ENCODE data around the gene SNAPC1.

Gene SNAPC1

GRCh38 chr14:61720741-61721140 lies 41.5 kb upstream of the SNAPC1 start:
- no peak for FAIRE-seq
- DNase-seq (ENCODE audit: insufficient read length, low spot score), result no peak
- TF ChIP-seq, protein P1, sequence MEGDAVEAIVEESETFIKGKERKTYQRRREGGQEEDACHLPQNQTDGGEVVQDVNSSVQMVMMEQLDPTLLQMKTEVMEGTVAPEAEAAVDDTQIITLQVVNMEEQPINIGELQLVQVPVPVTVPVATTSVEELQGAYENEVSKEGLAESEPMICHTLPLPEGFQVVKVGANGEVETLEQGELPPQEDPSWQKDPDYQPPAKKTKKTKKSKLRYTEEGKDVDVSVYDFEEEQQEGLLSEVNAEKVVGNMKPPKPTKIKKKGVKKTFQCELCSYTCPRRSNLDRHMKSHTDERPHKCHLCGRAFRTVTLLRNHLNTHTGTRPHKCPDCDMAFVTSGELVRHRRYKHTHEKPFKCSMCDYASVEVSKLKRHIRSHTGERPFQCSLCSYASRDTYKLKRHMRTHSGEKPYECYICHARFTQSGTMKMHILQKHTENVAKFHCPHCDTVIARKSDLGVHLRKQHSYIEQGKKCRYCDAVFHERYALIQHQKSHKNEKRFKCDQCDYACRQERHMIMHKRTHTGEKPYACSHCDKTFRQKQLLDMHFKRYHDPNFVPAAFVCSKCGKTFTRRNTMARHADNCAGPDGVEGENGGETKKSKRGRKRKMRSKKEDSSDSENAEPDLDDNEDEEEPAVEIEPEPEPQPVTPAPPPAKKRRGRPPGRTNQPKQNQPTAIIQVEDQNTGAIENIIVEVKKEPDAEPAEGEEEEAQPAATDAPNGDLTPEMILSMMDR (IDR thresholded peaks at IDR 0.05; ENCODE audit: insufficient read depth, missing control alignments), result no peak

- FAIRE-seq, result no peak
- TF ChIP-seq, protein P1 (IDR thresholded peaks at IDR 0.05; ENCODE audit: insufficient read depth, missing control alignments), result no peak
- no peak for DNase-seq (ENCODE audit: insufficient read length, low spot score)
Observed at GRCh38 chr14:61724133-61724532, 38.1 kb upstream of the SNAPC1 start.

- TF ChIP-seq, protein P1 (IDR thresholded peaks at IDR 0.05; ENCODE audit: insufficient read depth, missing control alignments), result no peak
- no peak for FAIRE-seq
Observed at GRCh38 chr14:61726778-61727658, 35.2 kb upstream of the SNAPC1 start.

DNA sequence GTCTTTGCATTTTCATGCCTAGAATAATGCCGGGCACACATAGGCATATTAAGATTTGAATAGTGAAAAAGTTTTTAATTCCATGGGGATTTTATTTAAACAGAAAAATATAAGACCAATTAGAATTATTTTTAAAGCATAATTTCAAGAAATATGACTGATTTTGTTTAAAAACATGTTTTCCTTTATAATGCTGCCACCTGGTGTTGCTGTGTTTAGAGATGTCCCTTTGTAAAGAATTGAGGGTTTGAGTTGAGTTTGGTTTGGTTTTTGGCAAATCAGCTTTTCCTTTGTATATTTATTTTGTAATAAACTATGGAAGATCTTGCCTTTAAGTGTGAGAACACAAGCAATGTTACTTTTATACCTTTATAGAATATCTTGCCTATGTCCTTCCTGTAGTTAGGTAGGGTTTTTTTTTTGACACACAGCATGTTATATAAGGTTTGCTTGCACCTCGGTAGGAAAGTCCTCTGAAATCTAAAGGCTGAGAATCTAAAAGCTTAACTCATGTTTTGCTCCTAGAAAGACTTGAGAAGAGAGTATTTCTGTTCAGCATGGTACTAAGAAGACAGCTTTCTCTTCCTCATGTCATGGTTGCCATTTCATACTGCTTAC lies 31.4 kb upstream of the SNAPC1 start:
- FAIRE-seq, result peak; percentile 38
- DNase-seq (ENCODE audit: insufficient read length, low spot score), result no peak
- TF ChIP-seq, protein P1 (IDR thresholded peaks at IDR 0.05; ENCODE audit: insufficient read depth, missing control alignments), result peak; percentile 45

More at GRCh38 chr14:61726778-61727658, 35.2 kb upstream of the SNAPC1 start:
- no peak for DNase-seq (ENCODE audit: insufficient read length, low spot score)

GRCh38 chr14:61733972-61734371 lies 28.2 kb upstream of the SNAPC1 start:
- no peak for FAIRE-seq
- TF ChIP-seq, protein P1 (IDR thresholded peaks at IDR 0.05; ENCODE audit: insufficient read depth, missing control alignments), result no peak
- DNase-seq (ENCODE audit: insufficient read length, low spot score), result no peak

DNA sequence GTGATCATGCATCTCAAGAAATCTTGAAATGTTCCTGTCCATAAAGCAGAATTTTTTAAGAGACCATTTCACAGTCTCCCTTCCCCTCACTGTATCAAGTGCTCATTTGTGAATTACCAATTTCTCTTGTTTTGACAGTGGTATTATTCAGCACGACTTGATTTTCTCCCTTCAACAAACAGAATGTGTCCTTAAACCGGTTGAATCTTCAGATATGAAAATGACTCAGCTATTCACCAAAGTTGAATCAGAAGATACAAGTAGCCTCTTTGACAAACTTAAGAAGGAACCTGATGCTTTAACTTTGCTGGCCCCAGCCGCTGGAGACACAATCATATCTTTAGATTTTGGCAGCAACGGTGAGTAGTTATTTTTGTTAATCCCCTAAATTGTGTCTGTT lies 25.5 kb upstream of the SNAPC1 start:
- no peak for FAIRE-seq
- no peak for DNase-seq (ENCODE audit: insufficient read length, low spot score)
- TF ChIP-seq, protein P1 (IDR thresholded peaks at IDR 0.05; ENCODE audit: insufficient read depth, missing control alignments), result no peak

DNA sequence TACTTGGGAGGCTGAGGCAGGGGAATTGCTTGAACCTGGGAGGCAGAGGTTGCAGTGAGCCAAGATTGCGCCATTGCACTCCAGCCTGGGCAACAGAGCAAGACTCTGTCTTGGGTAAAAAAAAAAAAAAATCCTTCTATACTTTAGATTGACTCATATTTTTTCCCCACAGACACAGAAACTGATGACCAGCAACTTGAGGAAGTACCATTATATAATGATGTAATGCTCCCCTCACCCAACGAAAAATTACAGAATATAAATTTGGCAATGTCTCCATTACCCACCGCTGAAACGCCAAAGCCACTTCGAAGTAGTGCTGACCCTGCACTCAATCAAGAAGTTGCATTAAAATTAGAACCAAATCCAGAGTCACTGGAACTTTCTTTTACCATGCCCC lies 24.3 kb upstream of the SNAPC1 start:
- TF ChIP-seq, protein P1 (IDR thresholded peaks at IDR 0.05; ENCODE audit: insufficient read depth, missing control alignments), result no peak
- FAIRE-seq (no peak), DNase-seq (ENCODE audit: insufficient read length, low spot score) (no peak)

Data from D721Med (cell line).